A549 (cell line): Measurements from ENCODE around the gene SMIM7.

Experiments
- CBX8 ChIP-seq: fragments of 200-600 bp; sonication (generic); IDR thresholded peaks from 2 replicates; pipeline ENCODE4 v1.6.1; 2016
- CEBPB ChIP-seq, 2 experiments: fragments of >200 bp in 1 of 2; sonication (Bioruptor Twin) in 1 of 2; formaldehyde crosslinking in 1 of 2; IDR thresholded peaks; 2 replicates each; pipeline ENCODE4 v1.6.1; 2012 to 2016
- CTCF ChIP-seq: fragments of >200 bp; sonication (Bioruptor Twin); formaldehyde crosslinking; IDR thresholded peaks from 3 replicates; pipeline ENCODE4 v1.5.1; 2016
- E2F6 ChIP-seq: IDR thresholded peaks from 2 replicates; pipeline ENCODE4 v1.6.1; 2012; ENCODE audit warnings: low read depth, borderline replicate concordance
- EP300 ChIP-seq, 2 experiments: fragments of >200 bp; sonication (Bioruptor Twin); formaldehyde crosslinking; IDR thresholded peaks; 2 replicates in 1 of 2; 3 replicates in 1 of 2; pipeline ENCODE4 v1.6.1; 2016 to 2017
- FOSL2 ChIP-seq, 2 experiments: fragments of 450-650 bp in 1 of 2; fragments of >200 bp in 1 of 2; sonication (Bioruptor Twin) in 1 of 2; formaldehyde crosslinking; IDR thresholded peaks; 2 replicates each; pipeline versions ENCODE4 v1.5.0 to v1.6.1; 2016 to 2020; ENCODE audit warnings: mild to moderate bottlenecking in 1 of 2, moderate library complexity in 1 of 2
- MYC ChIP-seq: IDR thresholded peaks from 2 replicates; pipeline ENCODE4 v1.6.1; 2012; ENCODE audit warnings: mild to moderate bottlenecking, inconsistent platforms, low read length, improper control_type of control experiment, borderline replicate concordance
- POLR2A ChIP-seq: IDR thresholded peaks from 2 replicates; pipeline ENCODE4 v1.6.1; 2012; ENCODE audit warnings: mild to moderate bottlenecking, low read length
- RCOR1 ChIP-seq: fragments of 150-350 bp; IDR thresholded peaks from 2 replicates; pipeline ENCODE4 v1.6.1; 2014; ENCODE audit warnings: antibody characterized with exemption, low read length, low read depth
- REST ChIP-seq: fragments of 200-600 bp; sonication (generic); IDR thresholded peaks from 2 replicates; pipeline ENCODE4 v1.6.1; 2016; ENCODE audit warnings: antibody characterized with exemption, mild to moderate bottlenecking, moderate library complexity
- SMC3 ChIP-seq: fragments of >200 bp; sonication (Bioruptor Twin); formaldehyde crosslinking; IDR thresholded peaks from 3 replicates; pipeline ENCODE4 v1.6.1; 2018; ENCODE audit warnings: inconsistent platforms
- ZFP36 ChIP-seq: fragments of 450-650 bp; IDR thresholded peaks from 2 replicates; pipeline ENCODE4 v1.6.1; 2014; ENCODE audit warnings: borderline replicate concordance; ENCODE audit not compliant: partially characterized antibody

DNA sequence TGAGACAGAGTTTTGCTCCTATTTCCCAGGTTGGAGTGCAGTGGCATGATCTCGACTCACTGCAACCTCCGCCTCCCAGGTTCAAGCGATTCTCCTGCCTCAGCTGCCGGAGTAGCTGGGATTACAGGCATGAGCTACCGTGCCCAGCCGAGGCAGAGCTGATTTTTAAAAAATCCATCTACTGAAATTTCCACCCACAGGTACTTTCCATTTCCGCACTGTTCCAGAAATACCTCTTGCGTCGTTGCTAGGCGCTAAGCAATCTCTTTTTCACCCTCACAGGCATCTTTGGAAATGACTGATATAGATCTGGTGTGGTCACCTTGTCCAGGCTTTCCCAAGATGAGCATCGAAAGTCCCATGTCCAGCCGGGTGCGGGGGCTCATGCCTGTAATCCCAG is 10.3 kb upstream of the SMIM7 start:
- TF ChIP-seq POLR2A = no peak
- TF ChIP-seq SMC3 = no peak
- TF ChIP-seq CEBPB (IDR thresholded peaks at IDR 0.05) = no peak
- TF ChIP-seq ZFP36 = no peak
- no peak for TF ChIP-seq CTCF
- TF ChIP-seq RCOR1 = no peak
- no peak for TF ChIP-seq MYC
- TF ChIP-seq CBX8 = no peak
- no peak for TF ChIP-seq E2F6
- no peak for TF ChIP-seq FOSL2 (IDR thresholded peaks at IDR 0.05)
- no peak for TF ChIP-seq FOSL2 (CRISPR knock-in tag; IDR thresholded peaks at IDR 0.05)
- TF ChIP-seq EP300 (IDR thresholded peaks at IDR 0.05) = no peak
- no peak for TF ChIP-seq REST
